HepG2 (cell line): ENCODE measurements around the gene PRSS22. TPM values are rescaled to one million over a fixed set of nuclear protein-coding genes. Genes with fewer than 3 reads are reported as not detected.

Experiments used
- ARID4A ChIP-seq: sonication (generic); formaldehyde crosslinking; IDR thresholded peaks from 2 replicates; pipeline ENCODE4 v1.5.0; 2020; ENCODE audit warnings: mild to moderate bottlenecking, missing genetic modification reagents, borderline replicate concordance
- FOXK2 ChIP-seq: fragments of 450-650 bp; IDR thresholded peaks from 2 replicates; pipeline ENCODE4 v1.6.1; 2016
- HDAC1 ChIP-seq: sonication (generic); formaldehyde crosslinking; IDR thresholded peaks from 2 replicates; pipeline ENCODE4 v1.5.1; 2020; ENCODE audit warnings: mild to moderate bottlenecking, missing genetic modification reagents
- MEIS2 ChIP-seq: sonication (generic); formaldehyde crosslinking; IDR thresholded peaks from 2 replicates; pipeline ENCODE4 v1.9.0; 2021; ENCODE audit warnings: mild to moderate bottlenecking, missing genetic modification reagents
- THAP7 ChIP-seq: sonication (generic); formaldehyde crosslinking; IDR thresholded peaks from 2 replicates; pipeline ENCODE4 v1.8.1; 2023; ENCODE audit warnings: mild to moderate bottlenecking, missing genetic modification reagents
- THRA ChIP-seq: sonication (generic); formaldehyde crosslinking; IDR thresholded peaks from 2 replicates; pipeline ENCODE4 v1.4.0; 2020; ENCODE audit warnings: missing genetic modification reagents, borderline replicate concordance
- YY1 ChIP-seq: IDR thresholded peaks from 2 replicates; pipeline ENCODE4 v1.6.1; 2011; ENCODE audit warnings: low read length, low read depth, moderate library complexity, mild to moderate bottlenecking; ENCODE audit not compliant: insufficient read depth, insufficient replicate concordance
- ZBED4 ChIP-seq: sonication (generic); formaldehyde crosslinking; IDR thresholded peaks from 2 replicates; pipeline ENCODE4 v1.4.0; 2020; ENCODE audit warnings: missing genetic modification reagents, borderline replicate concordance
- ZBTB34 ChIP-seq: sonication (generic); formaldehyde crosslinking; IDR thresholded peaks from 2 replicates; pipeline ENCODE4 v1.8.0; 2022; ENCODE audit warnings: mild to moderate bottlenecking, missing genetic modification reagents
- ZNF160 ChIP-seq: sonication (generic); formaldehyde crosslinking; IDR thresholded peaks from 2 replicates; pipeline ENCODE4 v1.8.0; 2022; ENCODE audit warnings: mild to moderate bottlenecking, inconsistent platforms, missing genetic modification reagents
- ZNF317 ChIP-seq: sonication (generic); formaldehyde crosslinking; IDR thresholded peaks from 2 replicates; pipeline ENCODE4 v1.5.0; 2020; ENCODE audit warnings: mild to moderate bottlenecking, missing genetic modification reagents
- ZNF367 ChIP-seq: sonication (generic); formaldehyde crosslinking; IDR thresholded peaks from 2 replicates; pipeline ENCODE4 v1.4.0; 2020; ENCODE audit warnings: missing genetic modification reagents, borderline replicate concordance
- ZNF598 ChIP-seq: sonication (generic); formaldehyde crosslinking; IDR thresholded peaks from 2 replicates; pipeline ENCODE4 v1.5.1; 2020; ENCODE audit warnings: mild to moderate bottlenecking, missing genetic modification reagents, borderline replicate concordance
- ZNF644 ChIP-seq: IDR thresholded peaks from 2 replicates; pipeline ENCODE4 v1.6.1; 2016; ENCODE audit warnings: low read depth
- ZNF879 ChIP-seq: sonication (generic); formaldehyde crosslinking; IDR thresholded peaks from 2 replicates; pipeline ENCODE4 v1.8.1; 2023; ENCODE audit warnings: missing genetic modification reagents
- ZSCAN12 ChIP-seq: sonication (generic); formaldehyde crosslinking; IDR thresholded peaks from 2 replicates; pipeline ENCODE4 v1.9.0; 2021; ENCODE audit warnings: mild to moderate bottlenecking, missing genetic modification reagents
- polyA plus RNA-seq, 8 experiments: library from polyadenylated mRNA; depleted of rRNA in 3 of 8; stranded (reverse) in 7 of 8; unstranded in 1 of 8; fragments of >200 nt; fragmentation: Illumina TruSeq in 4 of 8; extraction: Trizol in 4 of 8; gene quantifications; 2 replicates each; pipeline versions ENCODE4 v1.2.1 to v1.2.3, GENCODE V29; 2011 to 2016; ENCODE audit warnings: low read depth in 4 of 8, missing spikeins in 1 of 8, mixed read lengths in 1 of 8; ENCODE audit not compliant: insufficient read depth in 1 of 8
- total RNA-seq, 5 experiments: library from RNA; depleted of rRNA; stranded (reverse); fragments of >200 nt; fragmentation: Illumina TruSeq; extraction: Trizol; gene quantifications; 2 replicates each; pipeline ENCODE4 v1.2.3, GENCODE V29; 2016; ENCODE audit warnings: low read depth in 1 of 5

The PRSS22 gene
- total and polyA plus RNA-seq, 2 of the 13 experiments (the other 11 are each of a cell fraction or from before 2014, with no cell fraction given) = 0.24 to 0.32 TPM

- TF ChIP-seq ZBTB34 (CRISPR knock-in tag) (peak; percentile 24; the same call in 1 of the 2 replicates), MEIS2 (no peak; the same call in 1 of the 2 replicates), ZSCAN12 (0 out of 2 replicates have a peak, but pooled peaks have one; percentile 31), ZNF317 (CRISPR knock-in tag) (peak; percentile 54; the same call in 1 of the 2 replicates), ARID4A (CRISPR knock-in tag) (peak; percentile 81), ZNF598 (CRISPR knock-in tag) (peak; percentile 44; the same call in 1 of the 2 replicates), FOXK2 (no peak), ZNF160 (CRISPR knock-in tag) (peak; percentile 58), ZBED4 (CRISPR knock-in tag) (peak; percentile 86), HDAC1 (CRISPR knock-in tag) (peak; percentile 81), THRA (CRISPR knock-in tag) (peak; percentile 27; the same call in 1 of the 2 replicates), ZNF644 (CRISPR knock-in tag) (0 out of 2 replicates have a peak, but pooled peaks have one; percentile 33), THAP7 (CRISPR knock-in tag) (peak; percentile 79; the same call in 1 of the 2 replicates), YY1 (peak; percentile 97), ZNF367 (CRISPR knock-in tag) (0 out of 2 replicates have a peak, but pooled peaks have one; percentile 25), ZNF879 (no peak)
Measured at GRCh38 chr16:2867987-2868789, 10.2 kb upstream of the PRSS22 start (continued).
